Progenitor cell of endocrine pancreas (in vitro differentiated cells): ENCODE data around the gene C1orf52. TPM values are rescaled to one million over a fixed set of nuclear protein-coding genes. Genes with fewer than 3 reads are reported as not detected.
"Not testable (repeated sequence)": the region's sequence is repeated elsewhere in the genome, so short reads cannot be mapped to it uniquely, and the experiment has no call there.

Source experiments
- DNase-seq: peaks from one replicate; pipeline ENCODE4 v3.0.0; 2021; ENCODE audit warnings: low spot score; ENCODE audit not compliant: unreplicated experiment
- H3K27ac Mint-ChIP-seq: 2 replicates; pipeline ENCODE4 v1.8.0; 2021; ENCODE audit warnings: mild to moderate bottlenecking, moderate library complexity, mixed read lengths
- H3K27me3 Mint-ChIP-seq: 2 replicates; pipeline ENCODE4 v1.8.0; 2021; ENCODE audit warnings: mixed read lengths
- H3K36me3 Mint-ChIP-seq: 2 replicates; pipeline ENCODE4 v1.8.0; 2022; ENCODE audit warnings: mixed read lengths; ENCODE audit not compliant: insufficient read depth
- H3K4me1 Mint-ChIP-seq: 2 replicates; pipeline ENCODE4 v1.8.0; 2021; ENCODE audit warnings: low read depth, mixed read lengths
- H3K4me3 Mint-ChIP-seq: 2 replicates; pipeline ENCODE4 v1.8.0; 2021; ENCODE audit warnings: low read depth, mild to moderate bottlenecking, moderate library complexity, mixed read lengths
- H3K9me3 Mint-ChIP-seq: 2 replicates; pipeline ENCODE4 v1.8.0; 2021; ENCODE audit warnings: low read depth, mixed read lengths
- CTCF ChIP-seq: fragments of 200-600 bp; sonication (generic); IDR thresholded peaks from one replicate; pipeline ENCODE4 v1.5.0; 2021; ENCODE audit warnings: antibody characterized with exemption, mild to moderate bottlenecking; ENCODE audit not compliant: unreplicated experiment
- total RNA-seq: library from RNA; stranded (reverse); gene quantifications from 2 replicates; pipeline ENCODE4 v1.2.1, GENCODE V29; 2021

C1orf52 gene
- total RNA-seq, 1 donor from 2014 or later: 42.2 TPM

GRCh38 chr1:85262985-85263384 lies 3.5 kb upstream of the C1orf52 start:
- H3K36me3 Mint-ChIP-seq: peaks cover 20% of the 10 kb centered on the region
- no peak for TF ChIP-seq CTCF
- peaks cover 20% of the 10 kb centered on the region for H3K4me1 Mint-ChIP-seq
- peaks cover 14% of the 10 kb centered on the region for H3K9me3 Mint-ChIP-seq
- H3K27ac Mint-ChIP-seq: no peak overlapping the region
- no peak overlapping the region for H3K4me3 Mint-ChIP-seq
- no peak for DNase-seq
- no peaks in the 10 kb centered on the region for H3K27me3 Mint-ChIP-seq

GRCh38 chr1:85259912-85260274 lies 431 bp upstream of the C1orf52 start:
- H3K4me3 Mint-ChIP-seq: peak overlapping the region; percentile 98
- H3K4me1 Mint-ChIP-seq: peaks cover 28% of the 10 kb centered on the region
- H3K36me3 Mint-ChIP-seq: peaks cover 33% of the 10 kb centered on the region
- H3K27ac Mint-ChIP-seq: peak overlapping the region; percentile 8
- H3K9me3 Mint-ChIP-seq: peaks cover 14% of the 10 kb centered on the region
- no peaks in the 10 kb centered on the region for H3K27me3 Mint-ChIP-seq
- no peak for DNase-seq
- no peak for TF ChIP-seq CTCF

- Mint-ChIP-seq H3K4me1 (peaks cover 23% of the 10 kb centered on the region), H3K36me3 (peaks cover 31% of the 10 kb centered on the region), H3K4me3 (peak overlapping the region; percentile 98), H3K27me3 (no peaks in the 10 kb centered on the region), H3K9me3 (peaks cover 14% of the 10 kb centered on the region), H3K27ac (peak overlapping the region; percentile 98)
- DNase-seq: no peak
- TF ChIP-seq CTCF: no peak
Measured at GRCh38 chr1:85258536-85259117, 835 bp downstream of the C1orf52 start.

- not testable (repeated sequence) for DNase-seq, H3K27ac Mint-ChIP-seq, H3K27me3 Mint-ChIP-seq, H3K4me1 Mint-ChIP-seq, H3K4me3 Mint-ChIP-seq
- Mint-ChIP-seq H3K9me3 (peaks cover 12% of the 10 kb centered on the region), H3K36me3 (peaks cover 23% of the 10 kb centered on the region)
Measured at GRCh38 chr1:85249042-85249441, 10.4 kb downstream of the C1orf52 start.

GRCh38 chr1:85245891-85246290 lies 13.6 kb downstream of the C1orf52 start:
- no peak overlapping the region for H3K4me3 Mint-ChIP-seq
- H3K27me3 Mint-ChIP-seq: no peaks in the 10 kb centered on the region
- peaks cover 16% of the 10 kb centered on the region for H3K36me3 Mint-ChIP-seq
- H3K9me3 Mint-ChIP-seq: peaks cover 12% of the 10 kb centered on the region
- H3K27ac Mint-ChIP-seq: no peak overlapping the region
- H3K4me1 Mint-ChIP-seq: peaks cover 12% of the 10 kb centered on the region
- DNase-seq: no peak
- no peak for TF ChIP-seq CTCF

GRCh38 chr1:85245456-85245855 lies 14.0 kb downstream of the C1orf52 start:
- Mint-ChIP-seq H3K27ac (no peak overlapping the region), H3K4me1 (peaks cover 16% of the 10 kb centered on the region), H3K9me3 (peaks cover 10% of the 10 kb centered on the region), H3K4me3 (no peak overlapping the region), H3K36me3 (peaks cover 13% of the 10 kb centered on the region), H3K27me3 (no peaks in the 10 kb centered on the region)
- no peak for TF ChIP-seq CTCF
- no peak for DNase-seq
